ENCODE results near the gene CERS6.

GRCh38 chr2:168573128-168573903 lies 117.2 kb downstream of the CERS6 start:
- no peak for TF ChIP-seq CTCF (IDR thresholded peaks at IDR 0.05)
- TF ChIP-seq POLR2A (IDR thresholded peaks at IDR 0.05) = no peak
- TF ChIP-seq POLR2AphosphoS5 (IDR thresholded peaks at IDR 0.05) = no peak
